GM19239 (cell line): ENCODE measurements around the gene DHRS3.
"Not testable (repeated sequence)": the region's sequence is repeated elsewhere in the genome, so short reads cannot be mapped to it uniquely, and the experiment has no call there.

Experiments
- DNase-seq: peaks from one replicate; pipeline ENCODE4 v3.0.0; 2011; ENCODE audit warnings: low spot score; ENCODE audit not compliant: insufficient read length
- FAIRE-seq: peaks from 2 replicates; lab custom pipeline; 2011; peaks lifted over from hg19 to GRCh38; lab: Jason Lieb, UNC

Gene DHRS3

DNA sequence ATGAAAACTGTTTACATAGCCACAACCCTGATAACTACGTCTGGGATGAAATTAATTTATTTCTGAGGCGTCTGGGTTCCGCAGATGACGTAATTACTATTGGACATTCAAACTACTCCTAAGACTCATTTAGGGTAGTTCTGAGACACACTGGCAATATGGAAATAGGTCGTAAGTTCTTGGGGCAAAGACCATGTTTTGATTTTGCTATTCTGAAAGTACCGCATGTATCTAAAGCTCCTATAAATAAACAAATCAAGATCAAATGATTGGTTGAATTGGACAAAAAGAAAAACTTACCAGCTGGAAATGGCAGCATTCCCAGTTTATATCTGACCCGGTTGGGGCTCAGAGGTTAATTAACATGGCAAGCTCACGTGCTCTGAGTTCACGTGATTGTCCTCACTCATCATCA, 74.3 kb downstream of the DHRS3 start:
- DNase-seq (no peak), FAIRE-seq (no peak)

DNA sequence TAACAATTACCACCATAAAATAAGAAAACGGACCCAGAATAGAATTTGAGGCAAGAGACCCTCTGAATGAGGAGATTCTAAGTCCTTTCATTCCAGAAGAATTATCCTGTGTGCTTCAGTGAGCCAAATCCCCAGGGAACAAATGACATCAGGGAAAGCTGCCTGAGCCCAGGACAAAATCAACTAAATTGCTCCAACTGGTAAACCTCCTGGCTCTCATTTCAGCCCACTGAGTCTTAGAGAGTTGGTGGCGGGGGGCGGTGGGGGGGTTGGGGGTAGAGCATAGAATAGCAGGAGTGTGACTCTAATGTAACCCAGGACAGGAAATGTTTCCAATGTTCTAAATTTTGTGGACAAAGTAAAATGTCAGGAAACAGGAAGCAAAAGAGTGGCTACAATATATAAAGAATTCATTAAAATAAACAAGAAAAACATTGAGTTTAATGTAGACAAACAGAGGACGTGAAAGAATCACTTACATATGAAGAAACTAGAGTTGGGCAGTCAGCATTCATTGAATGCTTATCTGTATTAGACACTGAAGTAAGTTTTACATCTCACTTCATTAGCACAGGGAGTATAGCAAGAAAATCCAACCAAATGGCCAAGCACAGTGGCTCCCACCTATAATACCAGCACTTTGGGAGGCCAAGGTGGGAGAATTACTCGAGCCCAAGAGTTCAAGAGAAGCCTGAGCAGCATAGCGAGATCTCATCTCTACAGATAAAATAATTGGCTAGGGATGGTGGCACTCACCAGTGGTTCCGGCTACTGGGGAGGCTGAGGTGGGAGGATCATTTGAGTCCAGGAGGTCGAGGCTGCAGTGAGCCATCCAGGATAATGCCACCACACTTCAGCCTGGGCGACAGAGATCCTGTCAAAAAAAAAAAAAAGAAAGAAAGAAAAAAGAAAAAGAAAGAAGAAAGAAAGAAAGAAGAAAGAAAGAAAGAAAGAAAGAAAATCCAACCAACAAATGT, 75.1 kb downstream of the DHRS3 start:
- no peak for FAIRE-seq

DNA sequence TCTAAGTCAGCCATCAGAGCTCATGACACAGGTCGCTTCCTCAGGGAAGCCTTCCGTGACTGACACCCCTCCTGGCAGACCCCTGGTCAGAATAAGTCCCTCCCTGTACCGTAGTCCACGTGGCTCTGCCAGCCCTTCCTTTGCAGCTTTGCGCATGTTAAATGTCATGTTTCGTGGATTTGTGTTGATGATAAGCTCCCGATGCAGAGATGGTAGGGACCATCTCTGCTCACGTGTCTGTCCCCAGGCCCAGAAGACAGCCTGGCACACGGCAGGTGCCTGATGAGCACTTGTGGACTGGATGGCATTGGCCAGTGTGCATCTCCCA, 75.9 kb downstream of the DHRS3 start:
- FAIRE-seq = no peak
- DNase-seq = no peak

More for the DNA sequence above, 75.1 kb downstream of the DHRS3 start:
- DNase-seq = no peak

DNA sequence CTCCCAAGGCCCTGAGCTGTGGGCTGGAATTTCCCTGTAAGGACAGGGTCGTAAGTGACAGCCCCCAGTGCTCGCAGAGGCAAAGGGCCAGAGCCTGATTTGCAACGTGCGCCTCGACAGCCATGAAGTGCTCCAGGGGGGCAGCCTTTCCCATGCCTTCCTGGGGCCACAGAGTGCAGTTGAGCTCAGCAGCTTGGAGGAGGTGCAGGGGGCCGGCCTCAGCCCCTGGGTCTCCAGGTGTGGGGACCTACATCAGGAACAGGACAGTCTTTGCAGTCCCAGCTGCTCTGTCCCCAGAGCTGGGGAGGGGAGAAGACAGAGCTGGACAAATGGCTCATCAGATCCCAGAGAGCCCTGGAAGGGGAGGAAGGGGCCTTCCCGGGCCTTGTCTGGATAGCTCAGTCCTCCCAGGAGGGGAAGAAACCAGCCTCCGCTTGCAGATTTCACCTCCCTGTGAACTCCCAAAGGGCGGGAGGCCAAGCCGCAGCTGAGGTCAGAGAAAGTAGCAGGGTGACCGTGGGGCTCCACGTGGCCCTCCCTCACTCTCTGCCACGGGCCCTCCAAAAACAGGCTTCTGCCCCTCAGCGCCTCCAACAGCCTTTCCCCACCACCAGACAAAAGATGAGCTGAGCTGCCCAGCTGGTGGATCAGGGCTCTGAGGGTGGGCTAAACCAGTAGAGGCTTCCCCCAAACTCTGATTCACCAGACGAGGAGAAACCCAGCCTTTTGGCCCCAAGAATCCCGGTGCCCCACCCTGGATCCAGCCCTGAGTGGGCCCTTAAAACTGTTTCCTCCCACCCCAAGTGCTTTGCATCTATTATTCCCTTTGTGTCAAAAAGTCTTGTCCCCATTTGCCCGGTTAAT, 76.5 kb downstream of the DHRS3 start:
- FAIRE-seq = no peak
- no peak for DNase-seq

DNA sequence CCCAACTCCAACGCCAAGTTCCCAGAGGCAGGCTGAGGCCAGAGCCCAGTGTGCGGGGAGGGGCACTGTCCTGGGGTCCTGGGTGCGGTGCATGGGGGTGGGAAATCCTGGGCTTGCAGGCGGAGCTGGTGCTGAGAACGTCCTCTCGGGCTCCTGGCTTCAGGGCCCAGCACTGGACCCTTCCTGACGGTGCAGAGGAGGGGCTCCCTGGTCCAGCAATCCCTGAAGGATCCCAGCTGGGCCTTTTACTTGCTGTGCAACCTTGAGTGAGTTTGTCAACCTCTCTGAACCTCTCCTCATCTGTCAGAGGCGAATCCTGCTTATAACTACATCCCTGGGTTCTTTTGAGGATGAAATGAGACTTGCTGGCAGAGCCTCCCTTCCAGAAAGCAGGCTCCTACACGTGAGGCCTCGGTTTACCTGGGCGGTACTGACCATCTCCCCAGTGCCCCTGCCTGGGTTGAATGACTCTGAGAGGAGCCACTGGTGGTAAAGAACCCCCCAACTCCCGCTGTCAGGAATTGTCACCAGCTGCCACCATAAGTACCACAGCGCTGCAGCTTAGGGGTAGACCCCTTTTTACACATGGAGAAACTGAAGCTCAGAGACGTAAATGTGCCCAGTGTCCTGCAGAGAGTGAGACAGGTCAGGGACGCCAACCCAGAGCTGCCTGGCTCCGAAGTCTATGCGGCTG, 77.3 kb downstream of the DHRS3 start:
- DNase-seq (no peak), FAIRE-seq (no peak)

DNA sequence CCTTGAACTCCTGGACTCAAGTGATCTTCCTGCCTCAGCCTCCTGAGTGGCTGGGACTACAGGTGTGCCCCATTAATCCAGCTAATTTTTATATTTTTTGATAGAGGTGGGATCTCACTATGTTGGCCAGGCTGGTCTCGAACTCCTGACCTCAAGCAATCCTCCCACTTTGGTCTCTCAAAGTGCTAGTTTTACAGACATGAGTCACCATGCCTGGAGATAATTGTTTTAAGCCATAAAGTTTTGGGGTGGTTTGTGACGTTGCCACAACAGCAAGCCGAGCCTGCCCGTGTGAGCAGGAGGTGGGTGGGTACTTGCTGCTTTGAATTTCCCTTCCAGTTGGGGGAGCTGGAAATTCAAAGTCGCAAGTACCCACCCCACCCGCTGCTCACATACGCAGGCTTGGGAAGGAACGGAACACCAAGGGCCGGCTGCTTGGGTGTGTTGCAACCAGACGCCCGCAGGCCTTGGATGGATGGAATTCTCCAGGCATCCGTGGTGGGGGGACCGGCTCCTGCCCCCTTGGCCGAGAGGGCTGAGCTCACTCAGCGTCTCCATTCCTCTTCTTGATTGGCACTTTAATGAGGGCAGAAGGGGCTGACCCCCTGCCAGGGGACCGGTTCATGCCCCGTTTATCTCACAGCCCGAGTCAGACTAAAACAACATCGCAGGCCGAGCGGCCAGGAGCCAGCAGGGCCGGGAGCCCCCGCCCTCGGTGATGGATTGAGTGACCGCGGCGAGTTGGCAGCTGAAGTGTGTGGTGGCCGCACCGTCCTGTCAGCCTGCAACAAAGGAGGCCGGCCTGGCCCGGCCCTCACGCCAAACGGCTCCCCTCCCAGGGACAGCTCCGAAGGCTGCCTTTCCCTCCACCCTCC, 78.1 kb downstream of the DHRS3 start:
- FAIRE-seq (no peak), DNase-seq (no peak)

DNA sequence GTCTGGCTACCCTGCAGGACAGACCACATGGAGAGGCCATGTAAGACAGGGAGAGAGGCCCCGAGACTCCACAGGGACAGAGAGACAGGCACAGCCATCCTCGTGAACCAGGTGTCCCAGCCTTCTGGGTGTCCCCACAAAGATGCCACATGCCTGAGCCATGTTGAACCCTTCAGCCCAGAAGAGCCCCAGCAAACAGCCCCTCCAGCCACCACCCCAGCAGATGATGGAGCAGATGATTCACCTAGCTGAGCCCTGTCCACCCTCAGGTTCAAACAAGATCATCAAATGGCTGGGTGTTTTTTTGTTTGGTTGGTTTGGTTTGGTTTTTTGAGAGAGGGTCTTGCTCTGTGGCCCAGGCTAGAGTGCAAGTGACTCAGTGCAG, 78.7 kb downstream of the DHRS3 start:
- DNase-seq (no peak), FAIRE-seq (no peak)

DNA sequence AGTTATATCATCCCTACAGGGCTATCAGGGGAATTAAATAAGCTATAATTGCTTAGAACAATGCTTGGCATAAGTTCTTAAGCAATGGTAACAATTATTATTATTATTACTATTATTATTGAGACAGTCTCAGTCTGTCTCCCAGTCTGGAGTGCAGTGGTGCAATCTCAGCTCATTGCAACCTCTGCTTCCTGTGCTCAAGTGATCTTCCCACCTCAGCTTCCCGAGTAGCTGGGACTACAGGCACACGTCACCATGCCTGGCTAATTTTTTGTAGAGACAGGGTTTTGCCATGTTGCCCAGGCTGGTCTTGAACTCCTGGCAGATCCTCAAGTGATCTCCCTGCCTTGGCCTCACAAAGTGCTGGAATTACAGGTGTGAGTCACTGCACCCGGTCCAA, 79.5 kb downstream of the DHRS3 start:
- FAIRE-seq, DNase-seq: not testable (repeated sequence)

DNA sequence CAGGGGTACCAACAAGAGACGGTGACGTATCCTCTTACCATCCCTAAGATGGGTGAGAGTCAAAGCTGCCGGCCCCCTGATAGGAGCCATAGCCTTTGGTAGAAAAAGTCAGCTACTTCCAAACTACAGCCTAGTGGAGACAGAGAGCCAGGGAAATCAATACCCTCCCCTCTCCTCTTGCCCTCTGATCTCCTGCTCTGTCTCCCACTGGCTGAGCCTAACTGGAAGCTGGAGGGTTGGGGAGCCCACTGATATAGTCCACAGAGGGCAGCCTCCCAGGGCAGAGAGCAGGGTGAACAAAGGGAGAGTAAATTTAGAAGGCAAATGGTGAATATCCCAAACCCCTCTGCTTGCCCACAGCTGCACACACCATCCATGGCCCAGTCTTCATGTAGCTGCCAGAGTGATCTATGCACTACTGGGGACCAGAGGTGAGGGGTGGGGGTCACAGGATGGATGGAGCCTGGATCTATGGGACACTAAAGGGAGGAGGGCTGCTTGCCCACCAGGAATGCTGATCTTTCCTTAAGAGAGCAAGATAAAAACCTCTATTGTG, 80.0 kb downstream of the DHRS3 start:
- FAIRE-seq (no peak), DNase-seq (no peak)

DNA sequence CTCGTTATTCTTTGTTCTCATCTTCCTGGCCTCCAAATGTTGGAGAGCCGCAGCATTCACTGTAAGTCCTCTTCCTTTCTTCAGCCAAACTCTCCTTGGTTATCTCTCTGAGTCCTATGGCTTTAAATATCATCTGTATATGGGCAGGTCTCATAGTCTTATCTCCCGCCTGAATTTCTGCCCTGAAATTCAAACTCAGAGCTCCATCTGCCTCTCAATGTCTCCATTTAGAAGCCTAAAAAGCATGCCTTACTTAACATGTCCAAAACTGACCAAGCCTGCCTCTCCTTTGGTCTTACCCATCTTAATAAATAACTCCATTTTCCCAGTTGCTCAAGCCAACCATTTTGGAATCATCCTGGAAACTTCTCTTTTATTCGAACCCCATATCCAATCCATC, 80.7 kb downstream of the DHRS3 start:
- no peak for DNase-seq
- FAIRE-seq = no peak

DNA sequence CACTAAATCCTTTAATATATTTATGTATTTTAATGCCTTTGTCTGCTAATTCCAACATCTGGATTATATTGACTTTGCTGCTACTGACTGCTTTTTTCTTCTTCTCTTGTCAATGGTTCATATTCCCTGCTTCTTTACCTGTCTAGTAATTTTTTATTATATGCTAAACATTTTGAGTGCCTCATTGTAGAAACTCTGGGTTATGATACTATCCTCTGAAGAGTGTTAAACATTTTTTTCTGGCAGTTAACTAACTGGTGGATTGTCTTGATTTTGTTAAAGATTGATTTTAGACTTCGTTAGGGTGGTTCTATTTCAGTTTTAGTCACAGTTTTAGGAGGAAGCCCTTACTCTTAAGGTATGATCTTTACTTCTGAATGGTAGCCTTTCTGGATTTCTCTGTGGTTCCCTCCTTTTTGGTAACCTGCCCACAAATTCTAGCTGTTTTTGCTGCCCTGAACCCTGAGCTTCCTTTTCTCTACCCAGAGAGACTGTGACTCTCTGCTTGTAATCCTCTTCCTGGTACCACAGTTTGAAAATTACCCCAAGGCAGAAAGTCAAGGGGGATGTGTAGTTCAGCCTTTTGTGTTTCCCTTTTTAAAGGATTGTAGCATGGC, 81.9 kb downstream of the DHRS3 start:
- DNase-seq (no peak), FAIRE-seq (no peak)

DNA sequence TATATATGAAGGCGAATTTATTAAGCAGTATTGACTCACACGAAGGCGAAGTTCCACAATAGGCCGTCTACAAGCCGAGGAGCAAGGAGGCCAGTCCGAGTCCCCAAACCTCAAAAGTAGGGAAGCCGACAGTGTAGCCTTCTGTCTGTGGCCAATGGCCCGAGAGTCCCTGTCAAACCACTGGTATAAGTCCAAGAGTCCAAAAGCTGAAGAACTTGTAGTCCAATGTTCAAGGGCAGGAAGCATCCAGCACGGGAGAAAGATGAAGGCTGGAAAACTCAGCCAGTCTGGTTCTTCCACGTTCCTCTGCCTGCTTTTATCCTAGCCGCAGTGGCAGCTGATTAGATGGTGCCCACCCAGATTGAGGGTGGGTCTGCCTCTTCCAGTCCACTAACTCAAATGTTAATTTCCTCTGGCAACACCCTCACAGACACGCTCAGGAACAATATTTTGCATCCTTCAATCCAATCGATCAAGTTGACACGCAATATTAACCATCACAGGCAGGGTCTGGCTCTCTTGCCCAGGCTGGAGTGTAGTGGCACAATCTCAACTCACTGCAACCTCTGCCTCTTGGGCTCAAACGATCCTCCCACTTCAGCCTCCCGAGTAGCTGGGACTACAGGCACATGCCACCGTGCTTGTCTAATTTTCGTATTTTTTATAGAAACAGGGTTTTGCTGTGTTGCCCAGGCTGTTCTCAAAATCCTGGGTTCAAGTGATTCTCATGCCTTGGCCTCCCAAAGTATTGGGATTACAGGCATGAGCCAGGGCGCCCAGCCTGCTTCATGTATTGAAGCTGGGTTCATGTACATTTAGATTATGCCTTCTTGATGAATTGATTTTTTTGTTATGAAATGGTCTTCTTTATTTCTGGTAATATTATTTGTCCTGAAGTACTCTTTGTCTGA, 85.3 kb downstream of the DHRS3 start:
- FAIRE-seq = no peak
- no peak for DNase-seq

DNA sequence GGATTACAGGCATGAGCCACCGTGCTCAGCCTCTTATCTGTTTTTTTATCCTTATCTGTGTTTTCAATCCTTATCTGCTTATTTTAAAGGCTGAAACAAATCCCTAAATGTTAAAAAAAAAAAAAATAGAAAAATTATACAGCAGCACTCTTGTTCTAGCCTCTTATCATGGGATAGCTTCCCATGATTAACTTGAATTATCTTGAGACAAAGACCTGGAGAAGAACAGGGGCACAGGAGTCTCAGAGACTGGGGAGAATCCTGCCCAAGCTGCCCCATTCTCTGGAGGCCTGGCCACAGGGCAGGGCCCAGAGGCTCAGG, 86.9 kb downstream of the DHRS3 start:
- no peak for FAIRE-seq
- DNase-seq = no peak

DNA sequence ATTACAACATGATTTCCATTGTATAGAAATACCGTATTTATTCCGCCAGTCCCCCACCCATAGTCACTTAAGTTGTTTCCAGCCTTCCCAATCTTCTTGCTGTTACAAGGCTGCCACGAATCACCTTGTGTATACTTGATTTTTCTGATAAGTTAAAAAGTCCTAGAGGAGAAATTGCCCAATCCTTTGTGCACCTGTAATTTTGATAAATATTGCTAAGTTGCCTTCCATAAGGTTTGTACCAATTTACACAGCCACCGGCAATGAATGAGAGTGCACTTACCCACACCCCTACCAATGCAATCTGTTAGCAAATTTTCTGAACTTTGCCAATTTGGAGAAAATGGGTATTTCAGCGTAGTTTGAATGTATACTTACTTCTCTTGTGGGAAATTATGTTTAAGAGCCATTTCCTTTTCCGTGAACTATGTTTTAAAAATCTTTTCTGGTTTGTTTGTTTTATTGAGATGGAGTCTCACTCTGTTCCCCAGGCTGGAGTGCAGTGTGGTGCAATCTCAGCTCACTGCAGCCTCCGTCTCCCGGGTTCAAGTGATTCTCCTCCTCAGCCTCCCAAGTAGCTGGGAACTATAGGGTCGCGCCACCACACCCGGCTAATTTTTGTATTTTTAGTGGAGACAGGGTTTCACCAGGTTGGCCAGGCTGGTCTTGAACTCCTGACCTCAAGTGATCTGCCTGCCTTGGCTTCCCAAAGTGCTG, 87.4 kb downstream of the DHRS3 start:
- DNase-seq (no peak), FAIRE-seq (no peak)

DNA sequence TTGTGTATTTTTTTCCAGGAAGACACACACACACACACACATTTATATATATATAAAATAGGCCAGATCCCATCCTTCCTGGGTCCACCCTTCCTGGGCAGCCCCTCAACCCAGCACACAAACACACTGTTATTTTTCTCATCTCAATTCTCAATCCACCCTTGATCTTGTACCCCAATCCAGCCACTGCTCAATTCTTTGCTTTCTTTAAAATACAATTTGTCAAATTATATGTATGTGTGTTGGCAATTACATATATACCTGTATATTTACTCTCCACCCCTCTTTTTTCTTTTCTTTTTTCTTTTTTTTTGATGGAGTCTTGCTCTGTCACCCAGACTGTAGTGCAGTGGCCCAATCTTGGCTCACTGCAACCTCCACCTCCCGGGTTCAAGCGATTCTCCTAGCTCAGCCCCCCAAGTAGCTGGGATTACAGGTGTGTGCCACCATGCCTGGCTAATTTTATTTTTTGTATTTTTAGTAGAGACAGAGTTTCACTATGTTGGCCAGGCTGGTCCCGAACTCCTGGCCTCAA, 88.3 kb downstream of the DHRS3 start:
- FAIRE-seq (no peak), DNase-seq (no peak)

DNA sequence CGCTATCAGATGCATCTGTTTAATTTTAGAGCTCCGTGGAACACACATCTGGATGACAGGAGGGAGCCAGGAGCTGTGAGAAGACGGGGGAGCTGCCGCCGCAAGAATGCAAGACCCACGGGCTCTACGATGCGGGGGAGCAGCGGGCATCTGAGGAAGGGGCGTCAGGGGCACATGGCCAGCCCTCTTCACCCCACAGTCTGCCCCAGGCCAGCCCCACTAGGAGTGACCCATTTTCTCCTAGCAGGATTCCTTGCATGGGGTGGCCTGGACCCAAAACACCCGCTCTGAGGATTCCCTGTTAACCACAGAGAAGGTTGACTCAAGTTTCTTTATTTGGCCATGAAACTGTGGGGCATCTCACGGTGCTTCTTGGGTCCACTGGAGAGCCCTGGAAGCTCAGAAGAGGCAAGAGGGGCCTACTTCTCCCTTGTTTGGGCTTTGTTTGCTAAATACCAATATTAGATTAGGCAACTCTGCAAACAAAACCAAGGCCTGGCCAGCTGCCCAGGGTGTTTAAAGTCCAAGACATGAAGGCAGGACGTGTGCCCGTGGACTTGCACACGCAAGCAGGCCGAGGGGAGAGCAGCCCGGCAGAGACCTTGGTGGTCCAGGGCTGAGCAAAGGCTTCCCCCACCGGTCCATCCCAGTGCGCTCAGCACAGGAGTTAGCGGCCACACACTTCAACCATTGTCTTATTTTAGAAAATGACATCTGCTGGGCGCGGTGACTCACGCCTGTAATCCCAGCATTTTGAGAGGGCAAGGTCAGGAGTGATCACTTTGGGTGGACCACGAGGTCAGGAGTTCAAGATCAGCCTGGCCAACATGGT, 89.8 kb downstream of the DHRS3 start:
- DNase-seq (no peak), FAIRE-seq (no peak)
